ENCODE data around the gene CCNI.
A peak's percentile ranks its signal among the peaks of the same experiment; 100 is the strongest.

The CCNI gene

DNA sequence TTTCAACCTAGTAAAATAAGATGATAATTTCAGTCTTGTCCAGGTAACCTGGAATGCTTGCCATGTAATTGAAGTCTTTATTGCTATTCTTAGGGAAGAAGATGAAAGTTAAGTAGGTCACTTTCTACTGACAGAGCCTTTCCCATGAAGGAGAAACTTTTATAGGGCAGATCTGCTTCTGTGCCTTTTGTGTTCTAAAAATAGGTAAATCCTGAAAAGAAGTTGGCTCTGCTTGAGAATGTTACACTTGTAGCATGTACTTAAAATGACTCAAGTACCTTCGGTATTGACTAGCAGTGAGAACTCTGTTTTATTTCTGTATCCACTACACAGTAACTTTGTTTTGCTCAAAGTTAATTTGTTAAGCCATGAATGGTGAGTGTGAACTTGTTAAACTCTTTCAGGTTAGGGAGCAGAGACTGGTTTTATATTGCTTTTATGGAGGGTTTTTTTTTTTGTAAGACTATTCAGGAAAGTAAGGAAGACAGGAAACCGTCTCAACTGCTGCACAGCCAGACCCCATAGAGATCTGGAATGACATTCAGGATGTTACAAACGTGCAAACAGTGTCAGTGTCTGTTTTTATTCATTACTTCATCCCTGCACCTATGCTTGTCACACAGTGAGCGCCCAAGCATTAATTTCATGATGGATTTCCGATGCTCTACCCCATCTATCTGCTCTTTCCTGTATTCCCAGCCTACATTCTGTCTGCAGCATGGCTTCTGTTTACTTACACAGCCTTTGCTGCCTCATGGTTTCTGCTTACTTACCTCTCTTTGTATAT, 73.3 kb downstream of the CCNI start:
- peak; percentile 51 for DNase-seq (ENCODE audit: low spot score)

DNA sequence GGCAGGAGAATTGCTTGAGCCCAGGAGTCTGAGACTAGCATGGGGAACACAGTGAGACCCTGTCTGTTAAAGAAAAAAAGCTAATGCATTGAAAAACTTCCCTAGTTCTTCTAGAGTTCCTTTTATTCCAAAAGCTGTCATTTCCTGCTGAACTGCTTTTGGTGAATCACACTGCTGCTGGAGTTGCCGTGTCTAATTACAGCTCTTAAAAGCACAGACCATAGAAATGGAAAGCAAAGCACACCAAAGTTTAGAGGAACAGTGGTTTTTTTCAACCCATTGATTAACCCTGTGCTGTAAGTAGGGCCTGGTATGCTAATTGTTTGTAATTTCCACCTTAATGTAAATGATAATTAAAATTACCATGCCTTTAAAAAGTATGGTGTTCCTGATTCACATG, 73.9 kb downstream of the CCNI start:
- peak; percentile 67 for DNase-seq (ENCODE audit: low spot score)

DNA sequence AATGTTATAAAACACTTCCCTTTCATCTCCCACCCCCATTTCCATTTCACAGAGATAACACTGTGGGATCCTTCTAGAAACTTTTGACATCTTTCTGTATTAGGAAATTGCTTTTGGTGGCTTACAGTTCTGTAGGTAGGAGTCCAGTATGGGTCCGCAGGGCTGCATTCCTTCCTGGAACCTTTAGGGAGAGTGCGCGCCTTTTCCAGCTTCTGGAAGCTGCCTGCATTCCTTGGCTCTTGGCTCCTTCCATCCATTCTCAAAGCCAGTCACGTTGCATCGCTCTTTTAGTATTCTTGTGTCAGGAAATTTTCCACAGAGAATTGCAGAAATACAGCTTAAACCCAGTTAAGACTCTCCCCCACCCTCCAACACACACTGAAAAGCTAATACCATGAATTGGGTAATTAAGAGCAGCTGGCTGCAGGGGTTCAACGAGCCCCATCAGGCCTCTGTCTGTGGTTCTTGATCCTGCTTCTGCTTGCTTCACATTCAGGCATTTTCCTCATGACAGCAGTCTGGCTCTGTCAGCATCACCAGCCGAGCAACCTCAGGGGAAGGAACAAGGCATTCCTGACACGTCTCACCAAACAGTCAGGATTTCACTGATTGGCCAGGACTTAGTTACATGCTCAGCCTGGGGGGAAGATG, 77.4 kb downstream of the CCNI start:
- DNase-seq (ENCODE audit: low spot score), result no peak

DNA sequence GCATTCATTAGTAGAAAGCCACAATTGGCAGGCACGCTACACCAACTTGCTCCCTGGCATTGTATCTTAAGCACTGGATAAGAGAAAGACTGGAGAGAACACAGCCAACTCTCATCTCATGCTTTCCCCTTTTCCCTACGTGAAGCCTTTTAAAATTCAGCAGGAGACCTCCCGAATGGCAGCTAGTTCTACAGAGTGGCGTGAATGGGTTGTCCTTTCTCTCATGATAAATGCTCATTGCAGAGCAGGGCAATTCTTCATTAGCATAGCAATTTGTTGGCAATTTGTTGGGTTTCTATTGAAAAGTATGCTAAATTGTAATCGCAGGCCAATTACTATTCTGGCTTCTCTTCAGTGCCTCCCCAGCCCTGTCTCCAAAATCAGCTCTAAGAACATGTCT, 78.3 kb downstream of the CCNI start:
- no peak for DNase-seq (ENCODE audit: low spot score)
